ENCODE results near the gene PSMD12.
"Not testable (repeated sequence)": the region's sequence is repeated elsewhere in the genome, so short reads cannot be mapped to it uniquely, and the experiment has no call there.

PSMD12 gene

DNA sequence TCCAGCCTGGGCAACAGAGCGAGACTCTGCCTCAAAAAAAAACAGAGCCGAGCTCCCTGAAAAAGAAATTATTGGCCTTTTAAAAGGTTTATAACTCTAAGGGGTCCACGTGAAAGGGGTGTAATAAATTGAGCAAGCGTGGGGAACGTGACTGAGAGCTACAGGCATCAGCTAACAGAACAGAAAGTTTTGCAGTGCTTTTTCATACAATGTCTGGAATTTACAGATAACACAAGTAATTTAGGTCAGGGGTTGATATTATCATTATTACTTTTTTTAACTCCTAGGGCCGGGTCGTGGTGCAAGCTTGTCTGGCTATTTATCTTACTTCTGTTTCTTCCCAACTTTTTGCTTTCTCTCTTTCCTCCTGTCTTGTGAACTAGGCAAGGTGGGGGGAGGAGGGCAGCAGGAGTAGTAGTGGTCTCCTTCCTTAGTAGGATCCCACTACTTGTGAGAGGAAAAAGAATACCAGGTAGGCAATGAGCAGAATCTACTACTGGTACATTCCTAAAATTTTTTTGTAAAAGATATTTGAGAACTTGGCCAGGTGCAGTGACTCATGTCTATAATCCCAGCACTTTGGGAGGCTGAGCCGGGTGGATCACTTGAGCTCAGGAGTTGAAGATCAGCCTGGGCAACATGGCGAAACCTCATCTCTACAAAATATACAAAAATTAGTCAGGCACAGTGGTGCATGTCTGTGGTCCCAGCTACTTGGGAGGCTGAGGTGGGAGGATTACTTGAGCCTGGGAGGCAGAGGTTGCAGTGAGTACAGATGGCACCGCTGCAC is 60.7 kb downstream of the PSMD12 start:
- DNase-seq (ENCODE audit: low spot score) = not testable (repeated sequence)

DNA sequence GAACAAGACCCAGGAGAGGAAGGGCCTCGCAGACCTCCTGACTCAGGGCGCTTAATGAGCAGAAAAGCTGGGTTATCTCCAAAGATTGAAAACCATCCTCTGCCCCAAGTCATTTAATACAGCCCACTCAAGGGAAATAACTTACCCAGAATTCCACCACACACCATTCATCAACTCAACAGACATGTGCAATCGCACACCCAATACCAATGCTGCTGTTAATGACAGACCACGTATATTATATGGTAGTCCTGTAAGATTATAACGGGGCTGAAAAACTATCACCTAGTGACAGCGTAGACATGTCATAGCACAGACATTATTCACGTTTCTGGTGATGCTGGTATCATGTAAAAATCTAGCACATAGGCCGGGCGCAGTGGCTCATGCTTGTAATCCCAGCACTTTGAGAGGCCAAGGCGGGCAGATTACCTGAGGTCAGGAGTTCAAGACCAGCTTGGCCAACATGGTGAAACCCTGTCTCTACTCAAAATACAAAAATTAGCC is 68.9 kb downstream of the PSMD12 start:
- DNase-seq (ENCODE audit: low spot score) = no peak

DNA sequence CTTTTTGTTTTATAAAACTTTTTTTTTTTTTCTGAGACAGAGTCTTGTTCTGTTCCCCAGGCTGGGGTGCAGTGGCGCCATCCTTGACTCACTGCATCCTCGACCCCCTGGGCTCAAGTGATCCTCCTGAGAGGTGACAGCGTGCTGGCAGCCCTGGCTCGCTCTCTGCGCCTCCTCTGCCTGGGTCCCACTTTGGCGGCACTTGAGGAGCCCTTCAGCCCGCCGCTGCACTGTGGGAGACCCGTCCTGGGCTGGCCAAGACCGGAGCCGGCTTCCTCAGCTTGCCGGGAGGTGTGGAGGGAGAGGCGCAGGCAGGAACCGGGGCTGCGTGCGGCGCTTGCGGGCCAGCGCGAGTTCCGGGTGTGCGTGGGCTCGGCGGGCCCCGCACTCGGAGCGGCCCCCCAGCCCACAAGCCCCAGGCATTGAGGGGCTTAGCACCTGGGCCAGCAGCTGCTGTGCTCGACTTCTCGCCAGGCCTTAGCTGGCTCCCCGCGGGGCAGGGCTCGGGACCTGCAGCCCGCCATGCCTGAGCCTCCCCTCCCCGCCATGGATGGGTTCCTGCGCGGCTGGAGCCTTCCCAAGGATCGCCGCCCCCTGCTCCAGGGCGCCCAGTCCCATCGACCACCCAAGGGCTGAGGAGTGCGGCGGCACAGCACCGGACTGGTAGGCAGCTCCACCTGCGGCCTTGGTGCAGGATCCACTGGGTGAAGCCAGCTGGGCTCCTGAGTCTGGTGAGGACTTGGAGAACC is 71.8 kb downstream of the PSMD12 start:
- no peak for DNase-seq (ENCODE audit: low spot score)

DNA sequence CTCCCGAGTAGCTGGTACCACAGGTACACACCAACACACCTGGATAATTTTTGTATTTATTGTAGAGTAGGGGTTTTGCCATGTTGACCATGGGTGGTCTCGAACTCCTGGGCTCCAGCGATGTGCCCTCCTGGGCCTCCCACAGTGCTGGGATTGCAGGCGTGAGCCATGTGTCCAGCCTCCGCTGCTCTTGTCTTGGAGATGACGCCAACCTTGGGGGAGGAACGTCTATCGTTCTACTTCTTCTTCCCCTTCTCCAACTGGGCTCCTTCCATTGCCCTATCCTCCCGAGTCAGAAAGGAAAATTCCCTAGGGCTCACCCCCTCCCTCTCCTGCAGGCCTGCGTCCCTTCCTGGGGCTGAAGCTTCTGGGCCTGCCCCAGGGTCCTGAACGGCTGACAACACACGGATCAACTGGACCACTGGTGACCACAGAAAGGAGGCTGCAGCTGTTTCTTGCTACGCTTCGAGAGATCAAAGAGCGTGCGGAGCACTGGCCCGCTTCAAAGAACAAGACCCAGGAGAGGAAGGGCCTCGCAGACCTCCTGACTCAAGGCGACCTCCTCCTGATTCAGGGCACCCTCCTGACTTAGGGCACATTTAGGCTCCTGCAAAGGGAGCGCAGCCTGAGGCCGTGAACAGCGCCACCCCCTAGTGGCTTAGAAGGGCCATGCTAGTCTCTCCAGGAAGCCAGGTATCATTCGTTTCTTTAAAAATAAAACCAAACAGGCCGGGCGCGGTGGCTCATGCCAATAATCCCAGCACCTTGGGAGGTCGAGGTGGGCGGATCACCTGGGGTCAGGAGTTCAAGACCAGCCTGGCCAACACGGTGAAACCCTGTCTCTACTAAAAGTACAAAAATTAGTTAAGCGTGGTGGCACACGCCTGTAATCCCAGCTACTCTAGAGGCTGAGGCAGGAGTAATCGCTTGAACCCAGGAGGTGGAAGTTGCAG is 72.8 kb downstream of the PSMD12 start:
- DNase-seq (ENCODE audit: low spot score) = peak; percentile 86

DNA sequence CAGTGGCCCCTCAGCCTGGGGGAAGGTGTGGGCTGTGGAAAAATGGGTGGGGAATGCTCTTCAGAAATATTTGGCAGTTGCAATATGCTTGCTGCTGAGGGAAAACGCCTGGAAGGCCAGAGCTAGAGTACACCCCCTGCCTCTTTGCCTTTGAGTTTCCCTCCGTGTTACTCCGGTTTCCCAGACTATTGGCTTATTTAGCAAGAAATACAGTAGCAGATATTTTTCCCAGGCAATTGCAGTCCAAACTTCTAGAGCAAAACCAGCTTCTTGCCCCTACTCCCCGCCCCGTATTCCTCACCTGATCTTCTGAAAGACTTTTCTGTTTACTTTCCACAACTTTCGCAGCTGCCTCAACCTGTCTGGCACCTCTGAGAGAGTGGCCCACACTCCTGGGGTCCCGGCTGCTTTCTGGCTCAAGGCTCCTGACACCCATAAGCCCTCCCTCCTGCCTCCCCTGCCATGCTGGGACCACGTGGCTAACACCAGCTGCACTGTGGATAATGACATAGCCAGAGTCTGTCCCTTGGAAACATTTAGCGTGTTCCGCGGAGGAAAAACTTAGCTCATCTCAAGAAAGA is 75.6 kb downstream of the PSMD12 start:
- DNase-seq (ENCODE audit: low spot score) = no peak

DNA sequence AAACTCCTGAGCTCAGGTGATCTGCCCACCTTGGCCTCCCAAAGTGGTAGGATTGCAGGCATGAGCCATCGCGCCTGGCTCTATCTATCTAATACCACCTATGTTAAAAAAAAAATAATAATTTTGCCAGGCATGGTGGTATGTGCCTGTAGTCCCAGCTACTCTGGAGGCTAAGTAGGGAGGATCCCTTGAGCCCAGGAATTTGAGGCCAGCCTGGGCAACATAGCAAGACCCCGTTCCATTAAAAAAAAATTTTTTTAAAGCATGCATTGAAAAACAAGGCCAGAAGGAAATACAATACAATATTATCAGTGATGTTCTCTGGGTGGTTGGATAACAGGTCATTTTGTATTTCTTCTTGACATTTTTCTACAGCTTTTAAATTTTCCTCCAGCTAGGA is 76.1 kb downstream of the PSMD12 start:
- no peak for DNase-seq (ENCODE audit: low spot score)

DNA sequence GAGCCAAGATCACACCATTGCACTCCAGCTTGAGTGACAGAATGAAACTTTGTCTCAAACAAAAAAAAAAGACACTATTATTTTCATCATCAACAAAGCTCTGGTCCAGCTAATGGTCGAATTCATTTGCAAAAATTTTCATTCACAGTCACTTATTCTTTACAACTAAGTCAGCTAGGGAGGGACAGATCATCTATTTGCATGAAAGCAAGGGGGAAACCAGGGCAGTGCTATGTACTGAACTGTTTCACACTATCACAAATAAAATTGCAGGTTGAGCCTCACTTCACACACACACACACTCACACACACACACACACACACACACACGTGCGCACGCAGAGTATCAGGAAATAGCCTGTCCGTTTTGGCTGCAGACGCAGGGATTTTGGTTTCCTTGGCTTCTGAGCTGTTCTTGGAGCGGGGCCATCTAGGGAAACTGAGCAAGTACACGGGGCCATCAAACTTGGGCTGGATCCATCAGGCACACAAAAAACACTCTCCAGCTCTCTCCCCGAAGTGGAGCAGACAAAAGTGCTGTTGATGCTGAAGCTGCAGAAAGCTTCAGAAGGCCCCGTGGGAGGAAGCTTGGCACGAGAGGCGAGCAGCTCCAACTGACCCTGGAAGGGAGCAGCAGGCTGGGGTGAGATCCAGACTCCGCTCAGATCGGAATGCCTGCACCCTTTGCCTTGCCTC is 77.0 kb downstream of the PSMD12 start:
- DNase-seq (ENCODE audit: low spot score) = no peak
